Stimulated activated CD8-positive, alpha-beta memory T cell treated with anti-CD3 and anti-CD28 coated beads, Interleukin-4, amount 100 ng/mL, for 24 hours (primary cell): ENCODE data around the gene PPDPF.

Experiments used
- DNase-seq: peaks from one replicate; pipeline ENCODE4 v3.0.0-alpha.2; 2020; ENCODE audit warnings: low read depth

Gene PPDPF

DNA sequence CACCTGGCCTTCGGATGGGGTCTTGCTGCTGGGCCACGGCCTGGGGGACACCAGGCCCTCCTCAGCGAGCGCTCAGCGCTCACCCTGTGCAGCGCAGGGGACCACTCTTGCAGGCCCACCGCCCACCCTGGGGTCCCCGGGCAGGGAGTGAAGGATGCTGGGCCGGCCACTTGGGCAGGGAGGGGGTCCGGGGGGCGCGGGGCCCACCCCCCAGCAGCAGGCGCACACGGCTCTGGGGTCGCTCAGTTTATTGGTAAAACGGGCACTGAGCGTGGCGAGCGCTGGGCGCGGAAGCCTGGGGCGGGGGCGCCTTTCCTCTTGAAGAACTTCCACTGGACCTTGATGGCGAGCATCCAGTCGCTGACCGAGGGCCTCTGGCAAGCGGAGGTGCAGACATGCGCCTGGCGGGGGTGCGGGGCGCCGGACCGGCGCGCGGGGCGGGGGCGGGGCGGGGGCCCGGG lies 32.8 kb upstream of the PPDPF start:
- no peak for DNase-seq

DNA sequence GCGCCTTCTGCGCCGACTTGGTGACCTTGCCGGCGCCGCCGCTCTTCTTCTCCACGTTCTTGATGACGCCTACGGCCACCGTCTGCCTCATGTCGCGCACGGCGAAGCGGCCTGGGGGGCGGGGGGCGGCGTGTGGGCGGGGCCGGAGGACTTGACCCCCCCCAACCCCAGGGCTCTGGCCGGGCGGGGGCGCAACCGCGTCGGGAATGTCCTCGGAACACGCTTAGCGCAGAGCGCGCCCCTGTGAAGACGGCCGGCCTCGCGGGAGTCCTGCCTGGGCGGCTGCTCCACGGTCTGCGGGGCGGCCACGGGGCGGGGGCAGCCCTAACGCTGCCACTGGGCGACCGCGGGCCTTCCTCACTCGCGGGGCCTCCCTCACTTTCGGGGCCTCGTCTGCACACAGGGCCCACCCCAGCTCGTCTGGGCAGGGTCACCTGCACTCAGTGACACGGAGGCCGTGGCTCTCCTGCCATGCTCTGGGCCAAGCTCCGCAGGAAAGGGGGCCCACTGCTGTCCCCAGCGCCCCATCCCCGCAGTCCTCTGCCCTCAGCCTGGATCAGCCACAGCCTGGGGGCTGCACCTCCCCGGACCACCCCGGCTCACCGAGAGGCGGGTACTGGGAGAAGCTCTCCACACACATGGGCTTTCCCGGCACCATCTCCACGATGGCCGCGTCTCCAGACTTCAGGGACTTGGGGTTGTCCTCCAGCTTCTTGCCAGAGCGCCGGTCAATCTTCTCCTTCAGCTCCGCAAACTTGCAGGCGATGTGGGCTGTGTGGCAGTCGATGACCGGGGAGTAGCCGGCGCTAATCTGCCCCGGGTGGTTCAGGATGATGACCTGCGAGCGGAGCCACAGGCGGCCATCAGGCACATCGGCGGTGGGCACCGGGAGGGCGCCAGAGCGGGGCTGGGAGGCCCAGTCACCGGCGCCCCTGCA lies 32.0 kb upstream of the PPDPF start:
- no peak for DNase-seq

DNA sequence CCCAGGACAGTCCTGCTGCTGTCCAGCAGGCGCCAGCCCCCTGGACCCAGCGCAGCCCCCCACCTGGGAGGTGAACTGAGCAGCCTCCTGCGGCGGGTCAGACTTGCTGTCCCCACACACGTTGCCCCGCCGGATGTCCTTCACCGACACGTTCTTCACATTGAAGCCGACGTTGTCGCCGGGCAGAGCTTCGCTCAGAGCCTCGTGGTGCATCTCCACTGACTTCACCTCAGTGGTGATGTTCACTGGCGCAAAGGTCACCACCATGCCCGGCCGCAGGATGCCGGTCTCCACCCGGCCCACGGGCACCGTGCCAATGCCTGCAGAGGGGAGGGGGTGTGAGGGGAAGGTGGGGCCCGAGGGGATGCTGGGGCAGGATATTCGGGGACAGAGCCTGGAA lies 30.1 kb upstream of the PPDPF start:
- no peak for DNase-seq

DNA sequence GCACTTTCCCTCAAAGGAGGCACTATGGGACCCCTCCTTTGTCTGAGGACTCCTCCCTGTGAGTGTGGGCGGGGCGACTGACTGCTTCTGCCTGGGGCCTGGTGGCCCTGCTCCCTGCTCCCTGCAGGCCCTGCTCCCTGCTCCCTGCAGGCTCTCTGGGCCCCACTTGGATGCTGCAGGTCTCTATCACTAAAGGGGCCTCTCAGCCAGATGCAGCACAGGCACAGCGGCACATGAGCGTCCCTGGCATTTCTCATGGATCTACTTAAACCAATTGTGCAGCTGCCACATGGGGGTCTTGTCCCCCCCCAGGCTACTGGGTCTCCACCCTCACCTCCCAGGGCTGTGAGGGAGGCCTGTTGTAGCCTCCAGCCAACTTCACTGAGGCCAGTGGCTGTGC lies 29.5 kb upstream of the PPDPF start:
- no peak for DNase-seq

DNA sequence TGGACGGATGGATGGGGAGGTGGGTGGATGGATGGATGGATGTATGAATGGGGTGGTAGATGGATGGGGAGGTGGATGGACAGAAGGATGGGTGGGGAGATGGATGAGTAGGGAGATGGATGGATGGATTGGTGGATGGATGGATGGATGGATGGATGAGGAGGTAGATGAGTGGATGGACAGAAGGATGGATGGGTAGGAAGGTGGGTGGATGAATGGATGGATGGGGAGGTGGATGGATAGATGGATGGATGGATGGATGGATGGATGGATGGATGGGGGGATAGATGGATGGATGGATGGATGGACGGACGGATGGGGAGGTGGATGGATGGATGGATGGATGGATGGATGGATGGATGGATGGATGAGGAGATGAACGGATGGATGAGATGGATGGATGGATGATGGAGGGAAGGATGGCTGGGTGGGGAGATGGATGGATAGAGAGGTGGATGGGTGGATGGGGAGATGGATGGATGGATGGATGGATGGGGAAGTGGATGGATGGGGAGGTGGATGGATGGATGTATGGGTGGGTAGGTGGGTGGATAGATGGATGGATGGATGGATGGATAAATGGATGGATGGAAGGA lies 28.8 kb upstream of the PPDPF start:
- no peak for DNase-seq

DNA sequence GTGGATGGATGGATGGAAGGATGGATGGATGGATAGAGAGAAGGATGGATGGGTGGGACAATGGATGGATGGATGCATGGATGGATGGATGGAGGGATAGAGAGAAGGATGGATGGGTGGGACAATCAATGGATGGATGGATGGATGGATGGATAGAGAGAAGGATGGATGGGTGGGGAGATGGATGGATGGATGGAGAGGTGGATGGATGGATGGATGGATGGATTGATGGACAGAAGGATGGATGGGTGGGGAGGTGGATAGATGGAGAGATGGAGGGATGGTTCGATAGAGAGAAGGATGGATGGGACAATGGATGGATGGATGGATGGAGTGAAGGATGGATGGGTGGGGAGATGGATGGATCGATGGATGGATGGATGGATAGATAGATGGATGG lies 28.0 kb upstream of the PPDPF start:
- DNase-seq, result no peak

DNA sequence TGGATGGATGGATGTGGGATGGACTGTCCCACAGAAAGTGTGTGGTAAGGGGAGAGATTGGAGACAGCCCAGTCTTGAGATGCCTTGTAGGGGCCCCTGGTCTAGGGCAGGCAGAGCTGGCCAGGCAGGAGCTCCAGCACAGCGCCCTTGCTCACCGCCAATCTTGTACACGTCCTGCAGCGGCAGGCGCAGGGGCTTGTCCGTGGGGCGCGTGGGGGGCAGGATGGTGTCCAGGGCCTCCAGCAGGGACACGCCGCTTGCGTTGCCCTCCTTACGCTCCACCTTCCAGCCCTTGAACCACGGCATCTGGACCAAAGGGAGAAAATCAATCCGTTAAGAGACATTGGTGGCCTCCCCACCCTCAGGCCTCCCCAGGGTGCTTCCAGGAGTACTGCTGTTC lies 27.6 kb upstream of the PPDPF start:
- no peak for DNase-seq

DNA sequence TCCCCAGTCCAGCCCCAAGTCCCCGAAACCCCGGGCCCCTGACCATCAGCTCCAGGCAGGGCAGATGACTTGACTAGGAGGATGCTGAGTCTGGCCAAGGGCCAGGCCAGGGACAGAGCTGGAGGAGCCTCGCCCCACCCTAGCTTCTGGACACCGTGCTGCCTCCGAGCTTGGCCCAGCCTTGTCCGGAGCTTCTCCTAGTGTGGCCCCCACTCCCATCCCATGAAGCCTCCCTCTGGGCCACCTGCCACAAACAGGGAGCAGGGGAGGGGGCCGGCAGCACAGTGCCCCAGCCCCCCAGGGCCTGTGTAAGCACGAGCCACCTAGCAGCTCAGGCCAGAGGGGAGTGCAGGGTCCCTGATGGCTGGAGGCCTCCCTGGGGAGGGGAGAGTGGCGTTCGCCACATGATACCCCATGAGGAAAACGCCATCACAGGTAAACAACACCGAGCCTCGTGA lies 27.0 kb upstream of the PPDPF start:
- DNase-seq, result no peak

DNA sequence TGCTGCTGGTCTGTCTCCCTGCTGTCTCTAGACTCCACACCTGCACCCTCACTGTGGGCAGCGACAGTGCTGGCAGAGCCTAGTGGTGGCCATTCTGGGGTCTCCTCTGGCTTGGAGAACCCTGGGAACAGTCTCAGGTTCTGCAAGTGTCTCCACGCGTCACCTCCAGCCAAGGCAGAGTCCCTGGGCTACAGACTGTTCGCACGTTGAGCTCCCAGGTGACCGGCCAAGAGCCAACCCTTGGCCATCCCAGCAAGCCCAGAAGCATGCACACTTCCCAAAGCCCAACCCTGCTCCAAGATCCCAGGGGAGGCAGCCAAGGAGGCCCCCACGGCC lies 26.5 kb upstream of the PPDPF start:
- no peak for DNase-seq

DNA sequence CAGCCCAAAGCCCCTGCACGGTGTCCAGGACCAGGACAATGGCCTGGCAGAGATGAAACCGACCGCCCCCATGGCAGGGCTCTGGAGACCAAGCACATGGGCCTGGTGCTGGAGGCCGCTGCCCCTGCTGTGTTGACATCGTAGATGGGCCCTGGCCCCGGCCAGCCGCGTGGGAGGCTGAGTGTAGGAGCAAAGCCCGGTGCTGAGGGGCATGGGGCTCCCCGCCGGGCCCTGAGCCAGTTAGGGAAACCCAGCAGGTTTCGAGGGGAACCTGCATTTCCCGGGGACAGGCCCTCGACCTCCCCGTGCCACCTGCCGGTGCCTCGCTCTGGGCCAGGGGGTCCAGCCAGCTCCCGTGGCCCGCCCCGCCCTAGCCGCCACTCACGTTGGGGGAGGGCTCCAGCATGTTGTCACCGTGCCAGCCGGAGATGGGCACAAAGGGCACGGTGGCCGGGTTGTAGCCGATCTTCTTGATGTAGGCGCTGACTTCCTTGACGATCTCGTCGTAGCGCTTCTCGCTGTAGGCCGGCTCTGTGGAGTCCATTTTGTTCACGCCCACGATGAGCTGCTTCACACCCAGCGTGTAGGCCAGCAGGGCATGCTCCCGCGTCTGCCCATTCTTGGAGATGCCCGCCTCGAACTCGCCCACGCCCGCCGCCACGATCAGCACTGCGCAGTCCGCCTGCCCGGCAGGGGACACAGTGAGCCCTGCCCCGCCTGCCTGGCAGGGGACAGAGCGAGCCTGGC lies 26.0 kb upstream of the PPDPF start:
- DNase-seq, result no peak

DNA sequence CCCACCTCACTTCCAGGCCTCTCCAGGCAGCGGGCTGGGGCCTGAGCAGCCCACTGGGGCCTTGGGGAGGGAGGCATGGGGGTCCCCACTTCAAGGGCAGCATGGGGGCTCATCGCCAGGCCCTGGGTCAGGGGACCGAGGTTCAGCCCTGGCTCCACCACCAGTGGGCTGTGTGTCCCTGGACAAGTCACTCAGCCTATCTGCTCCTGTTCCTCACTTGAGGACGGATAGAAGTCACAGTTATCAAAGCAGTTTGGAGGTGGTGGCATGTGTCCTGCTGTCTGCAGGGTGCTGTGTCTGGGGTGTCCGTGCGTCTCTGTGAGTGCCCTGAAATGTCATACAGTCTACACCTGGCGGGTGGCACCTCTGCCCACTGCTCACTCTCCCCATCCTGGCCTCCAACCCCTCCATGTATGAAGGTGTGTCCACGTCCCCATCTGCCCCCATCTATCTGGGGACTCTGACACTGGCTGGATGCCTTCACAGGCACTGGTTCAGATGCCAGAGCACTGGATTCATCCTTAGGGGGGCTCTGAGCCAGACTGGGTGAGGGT lies 25.3 kb upstream of the PPDPF start:
- DNase-seq, result no peak

DNA sequence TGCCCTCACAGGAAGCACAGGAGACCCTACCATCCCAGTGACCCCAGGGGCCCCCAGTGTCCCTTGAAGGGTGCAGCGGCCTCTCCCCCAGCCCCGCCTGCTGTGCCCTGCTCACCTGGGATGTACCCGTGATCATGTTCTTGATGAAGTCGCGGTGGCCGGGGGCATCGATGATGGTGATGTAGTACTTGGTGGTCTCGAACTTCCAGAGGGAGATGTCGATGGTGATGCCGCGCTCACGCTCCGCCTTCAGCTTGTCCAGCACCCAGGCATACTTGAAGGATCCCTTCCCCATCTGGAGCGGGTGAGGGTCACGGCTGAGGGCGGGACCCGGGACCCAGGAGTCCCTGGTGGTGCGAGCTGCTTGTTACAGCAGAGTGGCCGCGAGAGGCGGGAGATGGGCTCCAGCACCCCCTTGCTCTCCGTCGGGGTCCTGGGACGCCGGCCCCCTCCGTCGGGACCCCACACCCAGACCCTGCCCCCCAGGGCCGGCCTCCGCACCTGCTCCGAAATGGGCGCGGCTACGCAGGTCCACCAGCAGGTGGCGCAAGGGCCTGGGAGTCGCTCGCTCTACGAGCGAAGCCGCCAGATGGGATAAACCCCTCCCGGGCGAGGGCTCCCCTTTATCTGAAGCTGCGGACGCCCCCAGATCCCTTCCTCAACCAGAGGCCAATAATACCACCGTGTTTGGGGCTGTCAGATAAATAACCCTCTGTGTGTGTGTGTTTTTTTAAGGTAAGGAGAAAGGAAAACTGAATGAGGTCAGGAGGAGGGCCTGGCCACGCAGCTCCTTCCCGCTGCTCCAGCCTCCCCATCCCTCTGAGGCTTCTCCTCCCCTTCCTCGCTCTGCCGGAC lies 24.6 kb upstream of the PPDPF start:
- DNase-seq, result peak; percentile 64

DNA sequence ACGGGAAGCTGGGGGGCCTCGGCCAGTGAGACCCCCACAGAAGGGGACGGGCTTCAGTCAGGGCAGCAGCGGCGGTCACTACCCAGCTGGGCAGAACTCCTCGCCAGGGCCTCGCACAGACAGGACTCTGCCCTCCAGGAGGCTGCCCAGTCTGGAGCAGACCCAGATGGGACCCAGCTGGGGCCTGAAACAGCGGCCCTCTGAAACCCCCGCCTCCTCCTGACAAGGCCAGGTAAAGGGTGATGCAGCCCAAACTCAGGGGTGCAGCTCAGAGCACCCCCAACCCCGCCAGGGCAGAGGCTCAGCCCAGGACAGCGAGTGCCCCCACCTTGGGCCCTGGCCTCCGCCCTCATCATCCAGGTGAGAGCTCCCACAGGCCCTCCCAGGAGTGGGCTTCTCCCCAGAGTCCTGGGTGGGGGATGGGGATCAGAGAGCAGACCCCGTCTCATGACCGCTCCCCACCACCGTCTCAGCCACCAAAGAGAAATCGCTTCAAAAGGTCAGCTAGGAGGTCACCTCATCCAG lies 23.9 kb upstream of the PPDPF start:
- DNase-seq, result no peak

DNA sequence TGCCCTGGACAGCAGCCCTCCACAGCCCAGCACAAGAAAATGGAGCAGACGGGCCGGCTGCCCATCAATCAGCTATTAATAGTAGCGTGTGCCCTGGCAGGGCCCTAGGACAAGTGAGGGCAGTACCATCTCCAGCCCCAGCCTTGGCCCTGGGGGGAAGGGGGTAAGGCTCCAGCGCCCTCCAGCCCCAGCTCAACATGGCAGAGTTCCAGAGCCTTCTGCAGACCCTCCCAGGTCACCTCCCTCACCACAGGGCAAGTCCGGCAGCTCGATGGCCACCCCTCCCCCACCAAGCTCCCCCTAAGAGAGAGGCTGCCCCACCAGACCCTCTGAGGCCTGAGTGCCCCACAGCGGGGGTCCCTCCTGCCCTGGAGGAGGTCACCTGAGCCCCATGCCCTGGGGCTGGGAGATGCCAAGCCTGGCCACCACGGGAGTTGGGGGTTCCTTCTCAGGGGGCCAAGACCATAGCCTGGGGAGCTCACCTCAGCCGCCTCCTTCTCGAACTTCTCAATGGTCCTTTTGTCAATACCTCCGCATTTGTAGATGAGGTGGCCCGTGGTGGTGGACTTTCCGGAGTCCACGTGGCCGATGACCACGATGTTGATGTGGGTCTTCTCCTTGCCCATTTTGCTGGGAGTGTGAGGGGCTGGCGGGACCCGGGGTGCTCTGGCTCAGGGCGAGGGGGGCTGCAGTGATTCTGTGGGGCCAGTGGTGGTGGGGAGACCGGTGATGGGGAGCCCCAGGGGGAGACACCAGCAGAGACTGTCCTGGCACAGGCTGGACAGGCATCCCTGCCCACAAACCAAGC lies 23.2 kb upstream of the PPDPF start:
- DNase-seq, result no peak

DNA sequence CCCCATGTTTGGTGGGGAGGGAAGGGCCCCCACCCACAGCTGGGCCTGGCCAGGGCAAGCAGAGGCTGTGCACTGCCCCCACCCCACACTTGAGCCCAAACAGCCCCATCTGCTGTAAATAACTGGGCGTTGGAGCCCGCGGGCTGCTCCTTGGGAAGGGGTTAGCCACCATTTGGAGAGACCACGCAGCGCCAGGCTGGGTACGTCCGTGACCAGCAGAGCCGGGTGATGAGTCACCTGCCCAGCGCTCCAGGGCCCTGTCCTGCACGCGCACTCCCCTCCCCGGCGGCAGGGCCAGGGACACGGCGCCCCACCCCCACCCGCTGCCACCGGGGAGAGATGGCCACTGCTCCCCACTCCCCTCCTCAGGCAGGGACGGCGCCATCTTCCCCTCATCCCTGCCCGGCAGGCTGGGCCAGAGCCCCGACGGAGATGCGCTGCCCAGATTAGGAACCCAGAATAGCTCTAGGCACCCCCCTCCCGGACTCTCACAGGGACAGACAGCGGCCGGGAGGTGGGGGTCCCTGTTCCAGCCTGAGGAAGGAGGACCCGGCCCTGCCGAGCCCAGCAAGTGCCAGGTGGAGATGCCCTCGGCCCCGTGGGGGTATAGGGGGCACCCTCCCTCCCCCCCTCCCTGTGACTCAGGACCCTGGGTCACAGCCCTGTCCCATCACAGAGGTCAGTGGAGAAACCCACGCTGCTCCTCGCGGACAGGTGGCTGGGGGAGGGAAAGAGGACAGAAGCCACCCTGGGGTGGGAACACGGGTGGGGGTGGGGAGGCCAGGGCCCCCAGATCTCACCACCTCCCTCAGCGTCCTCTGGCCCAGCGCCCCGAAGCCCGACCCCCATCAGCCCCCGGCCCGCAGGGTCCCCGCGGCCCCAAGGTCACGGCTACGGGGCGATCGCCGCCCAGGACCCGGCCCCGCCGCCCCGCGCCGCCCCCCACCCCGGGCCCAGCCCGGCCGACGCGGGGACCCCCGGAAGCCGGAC lies 22.3 kb upstream of the PPDPF start:
- no peak for DNase-seq

DNA sequence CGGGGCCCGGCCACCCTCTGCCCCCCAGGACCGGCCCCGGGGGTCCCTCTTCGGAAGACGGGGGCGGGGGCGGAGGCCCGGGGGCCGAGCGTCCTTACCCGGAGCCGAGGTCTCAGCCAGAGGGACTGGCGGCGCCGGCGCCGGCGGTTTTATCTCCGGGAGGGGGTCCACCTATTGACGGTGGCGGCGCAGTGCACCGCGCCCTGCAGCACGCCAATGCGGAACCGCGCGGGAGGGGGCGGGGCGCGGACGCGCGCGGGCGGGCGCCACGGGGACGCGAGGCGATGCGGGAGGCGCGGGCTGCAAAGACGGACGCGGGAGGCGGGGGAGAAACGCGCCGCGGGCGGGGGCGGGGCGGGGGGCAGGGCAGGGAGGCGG lies 21.6 kb upstream of the PPDPF start, which contains the start of gene EEF1A2:
Gene EEF1A2, minus strand, starts transcription at position 124 of the 378 bp plus-strand sequence. CDS start 1,320 bp downstream, outside the sequence.
- DNase-seq, result no peak

DNA sequence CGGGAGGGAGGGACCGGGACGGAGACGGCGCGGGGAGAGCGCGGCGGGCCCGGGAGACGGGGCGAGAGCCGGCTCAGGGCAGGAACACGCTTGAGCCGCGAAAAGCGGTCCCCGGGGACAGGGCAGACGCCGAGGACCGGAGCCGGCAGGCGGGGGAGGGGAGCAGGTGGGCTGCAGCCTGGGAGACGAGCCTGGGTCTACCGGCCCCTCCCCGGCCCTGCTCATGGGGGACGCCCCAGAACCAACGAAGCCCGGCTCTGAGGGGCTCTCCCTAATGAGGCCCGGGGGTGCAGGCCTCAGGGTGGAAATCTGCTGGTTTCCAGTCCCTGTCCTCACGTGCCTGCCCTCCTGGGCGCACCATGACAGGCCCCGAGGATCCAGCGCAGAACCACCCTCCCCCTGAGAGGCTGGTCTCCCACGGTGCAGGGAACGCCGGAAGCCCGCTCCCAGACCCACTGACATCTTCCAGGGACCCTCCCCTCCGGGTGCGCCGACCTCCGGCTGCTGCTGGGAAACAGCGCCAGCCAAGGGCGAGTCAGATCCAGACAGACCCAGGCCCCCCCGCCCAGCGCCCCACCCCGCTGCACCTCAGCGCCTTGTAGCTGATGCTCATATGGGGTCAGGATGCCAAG lies 21.1 kb upstream of the PPDPF start:
- DNase-seq, result no peak

DNA sequence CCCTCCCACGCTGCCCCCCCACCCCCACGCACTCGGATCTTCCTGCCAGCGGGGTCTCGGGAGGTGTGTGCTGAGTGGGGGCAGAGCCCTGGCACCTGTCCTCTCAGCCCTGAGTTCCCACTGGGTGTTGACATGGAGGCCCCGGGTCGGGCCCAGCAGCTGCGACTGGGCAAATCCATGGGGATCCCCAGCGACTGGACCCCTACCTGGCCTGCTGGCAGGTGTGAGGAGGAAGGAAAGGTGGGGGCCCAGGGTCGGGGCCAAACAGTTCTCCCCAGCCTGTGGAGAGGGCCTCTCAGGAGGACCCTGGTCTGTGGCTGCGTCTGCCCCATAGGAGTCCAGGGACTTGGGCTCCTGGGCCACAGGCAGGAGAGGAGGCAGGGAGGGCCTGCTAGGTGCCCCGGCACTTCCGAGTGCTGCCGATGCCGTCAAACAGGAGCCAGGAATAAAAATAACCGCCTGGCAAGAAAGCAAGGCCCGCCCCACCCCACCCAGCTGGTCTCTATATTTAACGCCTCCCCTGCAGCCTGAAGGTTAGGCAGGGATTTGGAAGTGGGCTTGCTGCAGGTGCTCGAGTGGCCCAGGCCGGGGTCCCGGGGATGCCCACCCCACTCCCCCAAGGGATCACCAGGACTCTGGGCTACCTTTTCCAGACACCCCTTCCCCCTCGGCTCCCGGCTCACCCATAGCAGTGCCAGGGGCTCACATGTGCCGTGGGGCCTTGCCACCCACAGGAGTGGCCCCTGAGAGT lies 20.2 kb upstream of the PPDPF start:
- no peak for DNase-seq
